ENCODE data around the gene POLR1A. TPM values are rescaled to one million over a fixed set of nuclear protein-coding genes. Genes with fewer than 3 reads are reported as not detected.

Gene POLR1A
- total RNA-seq, 1 experiment from 2014 or later, result 19.4 TPM

DNA sequence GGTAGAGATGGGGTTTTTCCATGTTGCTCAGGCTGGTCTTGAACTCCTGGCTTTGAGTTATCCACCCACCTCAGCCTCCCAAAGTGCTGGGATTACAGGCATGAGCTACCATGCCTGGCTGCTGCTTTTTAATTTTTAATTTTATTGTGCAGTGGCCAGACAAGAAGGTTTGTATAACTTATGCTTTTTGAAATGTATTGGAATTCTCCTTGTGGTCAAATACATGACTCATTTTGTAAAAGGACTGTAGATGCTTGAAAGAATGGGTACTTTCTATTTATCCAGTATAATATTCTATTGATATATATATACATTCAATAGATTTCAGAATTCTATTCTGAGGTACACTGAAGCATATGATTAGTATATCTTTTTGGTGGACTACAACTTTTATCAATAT lies 134.3 kb downstream of the POLR1A start:
- Histone ChIP-seq H3K27ac (ENCODE audit: low read length) (no peak overlapping the region), H3K9me2 (replicated peaks; ENCODE audit: insufficient read depth, low read length) (no peaks in the 10 kb centered on the region), H3K36me3 (ENCODE audit: insufficient read depth, low read length) (no peaks in the 10 kb centered on the region), H3K27me3 (ENCODE audit: low read length) (0 out of 2 replicates have a peak, but pooled peaks cover 4% of the 10 kb centered on the region), H3K9ac (ENCODE audit: low read length) (no peak overlapping the region), H3K79me2 (ENCODE audit: low read length) (no peaks in the 10 kb centered on the region), H3K9me3 (ENCODE audit: low read length) (no peaks in the 10 kb centered on the region), H3K4me3 (ENCODE audit: low read length) (no peak overlapping the region), H4K20me1 (ENCODE audit: insufficient read depth, low read depth, low read length) (no peaks in the 10 kb centered on the region), H3K4me1 (ENCODE audit: low read length) (no peaks in the 10 kb centered on the region), H2AFZ (ENCODE audit: low read length) (no peak overlapping the region), H3K4me2 (ENCODE audit: low read depth, low read length, poor library complexity, severe bottlenecking) (no peak overlapping the region)
- DNase-seq, result no peak

Small RNA genes within 50 kb of the gene (small RNA-seq; reads per million reads assigned to genes)
- gene SNORD94, result 477 reads per million, percentile 100 among the genes with 10 or more reads in this experiment

Other genes starting within 250 kb of the POLR1A start
- 3.8 and 5.0 TPM in 2 replicates for gene ST3GAL5, start 216.9 kb downstream of the POLR1A start, total RNA-seq (2014; rRNA removed; shearing (Covaris generic); ENCODE audit: low replicate concordance)
- gene PTCD3, start 349 bp upstream of the POLR1A start, total RNA-seq (2014; rRNA removed; shearing (Covaris generic); ENCODE audit: low replicate concordance), result 248 and 523 TPM in 2 replicates
- gene IMMT, start 89.6 kb upstream of the POLR1A start, total RNA-seq (2014; rRNA removed; shearing (Covaris generic); ENCODE audit: low replicate concordance), result 75.6 and 115 TPM in 2 replicates
- gene MRPL35, start 93.6 kb upstream of the POLR1A start, total RNA-seq (2014; rRNA removed; shearing (Covaris generic); ENCODE audit: low replicate concordance), result 45.8 and 73.9 TPM in 2 replicates
- gene REEP1, start 231.7 kb upstream of the POLR1A start, total RNA-seq (2014; rRNA removed; shearing (Covaris generic); ENCODE audit: low replicate concordance), result 0.22 TPM in 1 of 2 replicates, not detected in the other